GM18517 (cell line): ENCODE measurements around the gene KCNF1.
"Not testable (repeated sequence)": the region's sequence is repeated elsewhere in the genome, so short reads cannot be mapped to it uniquely, and the experiment has no call there.

Experiments used
- ATAC-seq: cut with Tn5 transposase; IDR thresholded peaks from one replicate; pipeline ENCODE4 v1.9.1; 2021; ENCODE audit warnings: mild to moderate bottlenecking, moderate library complexity; ENCODE audit not compliant: unreplicated experiment

Gene KCNF1

GRCh38 chr2:10935953-10936942 lies 24.5 kb downstream of the KCNF1 start:
- no peak for ATAC-seq

GRCh38 chr2:10939058-10939457 lies 27.3 kb downstream of the KCNF1 start:
- no peak for ATAC-seq

GRCh38 chr2:10940596-10940995 lies 28.9 kb downstream of the KCNF1 start:
- ATAC-seq, result no peak

GRCh38 chr2:10941383-10941782 lies 29.6 kb downstream of the KCNF1 start:
- ATAC-seq, result no peak

GRCh38 chr2:10944799-10945198 lies 33.1 kb downstream of the KCNF1 start:
- no peak for ATAC-seq

GRCh38 chr2:10946394-10946793 lies 34.7 kb downstream of the KCNF1 start:
- no peak for ATAC-seq

GRCh38 chr2:10947005-10947440 lies 35.3 kb downstream of the KCNF1 start:
- ATAC-seq, result no peak

- ATAC-seq, result no peak
Measured at GRCh38 chr2:10947446-10948187, 35.9 kb downstream of the KCNF1 start.

- ATAC-seq, result no peak
Measured at GRCh38 chr2:10948188-10948564, 36.4 kb downstream of the KCNF1 start.

- ATAC-seq, result no peak
Measured at GRCh38 chr2:10948606-10949230, 37.0 kb downstream of the KCNF1 start.

GRCh38 chr2:10949835-10950234 lies 38.1 kb downstream of the KCNF1 start:
- ATAC-seq, result no peak

GRCh38 chr2:10951558-10952414 lies 40.1 kb downstream of the KCNF1 start:
- ATAC-seq, result no peak

GRCh38 chr2:10954416-10954815 lies 42.7 kb downstream of the KCNF1 start:
- no peak for ATAC-seq

- ATAC-seq, result no peak
Measured at GRCh38 chr2:10954856-10955818, 43.4 kb downstream of the KCNF1 start.

GRCh38 chr2:10956006-10956790 lies 44.5 kb downstream of the KCNF1 start:
- no peak for ATAC-seq

GRCh38 chr2:10957391-10957790 lies 45.7 kb downstream of the KCNF1 start:
- no peak for ATAC-seq

- not testable (repeated sequence) for ATAC-seq
Measured at GRCh38 chr2:10958452-10958851, 46.7 kb downstream of the KCNF1 start.
